ENCODE measurements around the gene TSHR.

DNA sequence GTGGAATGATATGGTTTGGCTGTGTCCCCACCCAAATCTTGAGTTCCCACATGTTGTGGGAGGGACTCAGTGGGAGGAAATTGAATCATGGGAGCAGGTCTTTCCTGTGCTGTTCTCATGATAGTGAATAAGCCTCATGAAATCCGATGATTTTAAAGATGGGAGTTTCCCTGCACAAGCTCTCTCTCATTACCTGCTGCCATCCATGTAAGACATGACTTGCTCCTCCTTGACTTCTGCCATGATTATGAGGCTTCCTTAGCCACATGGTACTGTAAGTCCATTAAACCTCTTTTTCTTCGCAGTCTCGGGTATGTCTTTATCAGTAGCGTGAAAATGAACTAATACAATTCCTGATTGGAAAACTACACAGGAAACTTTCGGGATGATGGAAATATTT, 100.5 kb downstream of the TSHR start:
- no peak for TF ChIP-seq POLR2AphosphoS5 (IDR thresholded peaks at IDR 0.05)
- TF ChIP-seq POLR2A (IDR thresholded peaks at IDR 0.05), result no peak
- TF ChIP-seq, protein P1, sequence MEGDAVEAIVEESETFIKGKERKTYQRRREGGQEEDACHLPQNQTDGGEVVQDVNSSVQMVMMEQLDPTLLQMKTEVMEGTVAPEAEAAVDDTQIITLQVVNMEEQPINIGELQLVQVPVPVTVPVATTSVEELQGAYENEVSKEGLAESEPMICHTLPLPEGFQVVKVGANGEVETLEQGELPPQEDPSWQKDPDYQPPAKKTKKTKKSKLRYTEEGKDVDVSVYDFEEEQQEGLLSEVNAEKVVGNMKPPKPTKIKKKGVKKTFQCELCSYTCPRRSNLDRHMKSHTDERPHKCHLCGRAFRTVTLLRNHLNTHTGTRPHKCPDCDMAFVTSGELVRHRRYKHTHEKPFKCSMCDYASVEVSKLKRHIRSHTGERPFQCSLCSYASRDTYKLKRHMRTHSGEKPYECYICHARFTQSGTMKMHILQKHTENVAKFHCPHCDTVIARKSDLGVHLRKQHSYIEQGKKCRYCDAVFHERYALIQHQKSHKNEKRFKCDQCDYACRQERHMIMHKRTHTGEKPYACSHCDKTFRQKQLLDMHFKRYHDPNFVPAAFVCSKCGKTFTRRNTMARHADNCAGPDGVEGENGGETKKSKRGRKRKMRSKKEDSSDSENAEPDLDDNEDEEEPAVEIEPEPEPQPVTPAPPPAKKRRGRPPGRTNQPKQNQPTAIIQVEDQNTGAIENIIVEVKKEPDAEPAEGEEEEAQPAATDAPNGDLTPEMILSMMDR (IDR thresholded peaks at IDR 0.05), result no peak

All from sigmoid colon (tissue), 4 donors.